Neural progenitor cell (in vitro differentiated cells): ENCODE data around the gene RBMX. TPM values are rescaled to one million over a fixed set of nuclear protein-coding genes. Genes with fewer than 3 reads are reported as not detected.
A peak's percentile ranks its signal among the peaks of the same experiment; 100 is the strongest.

Experiments
- DNase-seq: peaks from one replicate; pipeline ENCODE4 v3.0.0-alpha.2; 2016; ENCODE audit warnings: low spot score
- H2AFZ ChIP-seq: fragments of 200-600 bp; sonication (generic); replicated peaks from 2 replicates; pipeline ENCODE4 v1.6.1; 2016; ENCODE audit warnings: antibody characterized with exemption
- H3F3A ChIP-seq: fragments of 200-600 bp; sonication (generic); 2 replicates; pipeline ENCODE4 v1.6.1; 2016; ENCODE audit warnings: antibody characterized with exemption, low read depth
- H3K27ac ChIP-seq: fragments of 200-600 bp; sonication (generic); 2 replicates; pipeline ENCODE4 v1.5.1; 2016; ENCODE audit warnings: mild to moderate bottlenecking
- H3K27me3 ChIP-seq: fragments of 200-600 bp; sonication (generic); 2 replicates; pipeline ENCODE4 v1.6.1; 2016; ENCODE audit warnings: mild to moderate bottlenecking, moderate library complexity
- H3K36me3 ChIP-seq: fragments of 200-600 bp; sonication (generic); 2 replicates; pipeline ENCODE4 v1.5.1; 2016
- H3K4me1 ChIP-seq: fragments of 200-600 bp; sonication (generic); 2 replicates; pipeline ENCODE4 v1.6.1; 2016; ENCODE audit warnings: mixed run types
- H3K4me2 ChIP-seq: fragments of 200-600 bp; sonication (generic); 2 replicates; pipeline ENCODE4 v1.6.1; 2016
- H3K4me3 ChIP-seq: fragments of 200-600 bp; sonication (generic); 2 replicates; pipeline ENCODE4 v1.5.1; 2016
- H3K79me2 ChIP-seq: fragments of 200-600 bp; sonication (generic); 2 replicates; pipeline ENCODE4 v1.6.1; 2016; ENCODE audit warnings: low read depth
- H3K9ac ChIP-seq: fragments of 200-600 bp; sonication (generic); 2 replicates; pipeline ENCODE4 v1.6.1; 2016
- H3K9me3 ChIP-seq: fragments of 200-600 bp; sonication (generic); 2 replicates; pipeline ENCODE4 v1.5.1; 2016; ENCODE audit warnings: low read depth
- H4K20me1 ChIP-seq: fragments of 200-600 bp; sonication (generic); 2 replicates; pipeline ENCODE4 v1.6.1; 2016; ENCODE audit warnings: low read depth
- H3K27ac Mint-ChIP-seq: 3 replicates; pipeline ENCODE4 v1.8.0; 2021; ENCODE audit warnings: mixed read lengths
- H3K27me3 Mint-ChIP-seq: 2 replicates; pipeline ENCODE4 v1.8.0; 2022; ENCODE audit warnings: low read depth, mild to moderate bottlenecking, inconsistent platforms, moderate library complexity, mixed read lengths; ENCODE audit not compliant: insufficient read depth
- H3K36me3 Mint-ChIP-seq: 3 replicates; pipeline ENCODE4 v1.8.0; 2021; ENCODE audit warnings: mixed read lengths
- H3K4me1 Mint-ChIP-seq: 3 replicates; pipeline ENCODE4 v1.8.0; 2021; ENCODE audit warnings: mixed read lengths
- H3K4me3 Mint-ChIP-seq: 3 replicates; pipeline ENCODE4 v1.8.0; 2021; ENCODE audit warnings: mild to moderate bottlenecking, moderate library complexity, mixed read lengths
- H3K9me3 Mint-ChIP-seq: 3 replicates; pipeline ENCODE4 v1.8.0; 2020; ENCODE audit warnings: mixed read lengths
- EZH2 ChIP-seq: fragments of 200-600 bp; sonication (generic); IDR thresholded peaks from 2 replicates; pipeline ENCODE4 v1.6.1; 2017; ENCODE audit warnings: antibody characterized with exemption, mild to moderate bottlenecking, moderate library complexity
- EZH2phosphoT487 ChIP-seq: fragments of 200-600 bp; sonication (generic); IDR thresholded peaks from 2 replicates; pipeline ENCODE4 v1.6.1; 2017; ENCODE audit warnings: antibody characterized with exemption
- total RNA-seq: library from RNA; depleted of rRNA; stranded (reverse); fragments of >200 nt; gene quantifications from 2 replicates; pipeline ENCODE4 v1.2.3, GENCODE V29; 2015; ENCODE audit warnings: low replicate concordance
- TF ChIP-seq, protein P1 (sequence below): fragments of 200-600 bp; sonication (generic); IDR thresholded peaks from 2 replicates; pipeline ENCODE4 v1.5.1; 2017; ENCODE audit warnings: antibody characterized with exemption, mild to moderate bottlenecking

The RBMX gene
- total RNA-seq, 1 donor from 2014 or later = 1,287 TPM

DNA sequence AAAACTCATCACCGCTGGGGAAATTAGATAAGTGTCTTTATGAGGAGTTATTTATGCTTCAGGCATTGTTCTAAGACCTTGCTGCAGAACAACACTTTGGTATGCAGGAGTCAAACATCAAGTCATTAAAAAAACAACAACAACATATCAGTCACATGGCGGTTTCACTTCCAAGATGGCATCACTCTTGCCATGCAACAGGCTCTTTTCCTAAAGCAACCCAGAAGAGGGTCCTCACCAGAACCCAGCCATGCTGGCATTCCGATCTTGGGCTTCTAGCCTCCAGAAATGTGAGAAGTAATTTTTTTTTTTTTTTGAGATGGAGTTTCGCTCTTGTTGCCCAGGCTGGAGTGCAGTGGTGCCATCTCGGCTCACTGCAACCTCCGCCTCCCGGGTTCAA lies 8.7 kb upstream of the RBMX start:
- Histone ChIP-seq H2AFZ (no peak overlapping the region), H3K4me2 (no peak overlapping the region), H3K4me3 (no peak overlapping the region), H3K36me3 (no peaks in the 10 kb centered on the region), H3K9me3 (no peaks in the 10 kb centered on the region), H3K27ac (no peak overlapping the region), H3K79me2 (no peaks in the 10 kb centered on the region), H3K27me3 (no peaks in the 10 kb centered on the region), H3F3A (no peaks in the 10 kb centered on the region), H4K20me1 (no peaks in the 10 kb centered on the region), H3K9ac (no peak overlapping the region), H3K4me1 (no peaks in the 10 kb centered on the region)
- Mint-ChIP-seq H3K9me3 (peaks cover 7% of the 10 kb centered on the region), H3K4me1 (peaks cover 2% of the 10 kb centered on the region), H3K4me3 (no peak overlapping the region), H3K27me3 (no peaks in the 10 kb centered on the region), H3K36me3 (no peaks in the 10 kb centered on the region), H3K27ac (no peak overlapping the region)
- DNase-seq = no peak
- TF ChIP-seq EZH2 (no peak), EZH2phosphoT487 (no peak)
- TF ChIP-seq, protein P1, sequence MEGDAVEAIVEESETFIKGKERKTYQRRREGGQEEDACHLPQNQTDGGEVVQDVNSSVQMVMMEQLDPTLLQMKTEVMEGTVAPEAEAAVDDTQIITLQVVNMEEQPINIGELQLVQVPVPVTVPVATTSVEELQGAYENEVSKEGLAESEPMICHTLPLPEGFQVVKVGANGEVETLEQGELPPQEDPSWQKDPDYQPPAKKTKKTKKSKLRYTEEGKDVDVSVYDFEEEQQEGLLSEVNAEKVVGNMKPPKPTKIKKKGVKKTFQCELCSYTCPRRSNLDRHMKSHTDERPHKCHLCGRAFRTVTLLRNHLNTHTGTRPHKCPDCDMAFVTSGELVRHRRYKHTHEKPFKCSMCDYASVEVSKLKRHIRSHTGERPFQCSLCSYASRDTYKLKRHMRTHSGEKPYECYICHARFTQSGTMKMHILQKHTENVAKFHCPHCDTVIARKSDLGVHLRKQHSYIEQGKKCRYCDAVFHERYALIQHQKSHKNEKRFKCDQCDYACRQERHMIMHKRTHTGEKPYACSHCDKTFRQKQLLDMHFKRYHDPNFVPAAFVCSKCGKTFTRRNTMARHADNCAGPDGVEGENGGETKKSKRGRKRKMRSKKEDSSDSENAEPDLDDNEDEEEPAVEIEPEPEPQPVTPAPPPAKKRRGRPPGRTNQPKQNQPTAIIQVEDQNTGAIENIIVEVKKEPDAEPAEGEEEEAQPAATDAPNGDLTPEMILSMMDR = no peak

DNA sequence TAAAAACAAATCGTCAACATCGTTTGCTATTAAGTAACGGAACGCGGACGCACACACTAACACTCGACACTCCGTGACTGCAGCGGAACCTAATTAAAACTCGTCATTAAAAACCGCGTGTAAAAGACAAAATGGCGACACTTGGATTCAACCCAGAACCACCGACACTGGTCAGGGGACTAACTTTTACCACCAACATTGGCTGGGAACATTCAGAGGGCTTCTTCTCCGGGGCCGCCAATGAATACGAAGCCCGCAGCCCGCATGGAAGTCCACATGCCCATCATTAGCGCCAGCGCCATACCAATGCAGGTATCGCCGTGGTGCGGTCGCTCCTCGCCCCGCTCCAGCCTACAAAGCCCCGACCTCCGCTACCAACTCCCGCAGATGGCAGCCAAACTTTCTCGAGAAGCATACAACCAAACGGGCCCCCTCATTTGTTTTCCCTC lies 498 bp downstream of the RBMX start:
- peak overlapping the region; percentile 85 for H3K4me2 ChIP-seq
- peak; percentile 32 for DNase-seq
- H3K4me1 Mint-ChIP-seq = peaks cover 24% of the 10 kb centered on the region
- H4K20me1 ChIP-seq = peaks cover 51% of the 10 kb centered on the region
- peaks cover 24% of the 10 kb centered on the region for H3K36me3 Mint-ChIP-seq
- H2AFZ ChIP-seq = no peak overlapping the region
- peak overlapping the region; percentile 91 for H3K4me3 ChIP-seq
- peaks cover 5% of the 10 kb centered on the region for H3K27me3 Mint-ChIP-seq
- no peaks in the 10 kb centered on the region for H3K27me3 ChIP-seq
- H3K27ac Mint-ChIP-seq = peak overlapping the region; percentile 96
- H3K36me3 ChIP-seq = peaks cover 26% of the 10 kb centered on the region
- peaks cover 15% of the 10 kb centered on the region for H3K4me1 ChIP-seq
- TF ChIP-seq EZH2 (no peak), EZH2phosphoT487 (no peak)
- TF ChIP-seq, protein P1 = no peak
- peak overlapping the region; percentile 65 for H3K27ac ChIP-seq
- H3F3A ChIP-seq = peaks cover 32% of the 10 kb centered on the region
- peaks cover 9% of the 10 kb centered on the region for H3K9me3 Mint-ChIP-seq
- H3K4me3 Mint-ChIP-seq = peak overlapping the region; percentile 98
- H3K9ac ChIP-seq = peak overlapping the region; percentile 98
- H3K9me3 ChIP-seq = peaks cover 4% of the 10 kb centered on the region
- H3K79me2 ChIP-seq = peaks cover 70% of the 10 kb centered on the region

DNA sequence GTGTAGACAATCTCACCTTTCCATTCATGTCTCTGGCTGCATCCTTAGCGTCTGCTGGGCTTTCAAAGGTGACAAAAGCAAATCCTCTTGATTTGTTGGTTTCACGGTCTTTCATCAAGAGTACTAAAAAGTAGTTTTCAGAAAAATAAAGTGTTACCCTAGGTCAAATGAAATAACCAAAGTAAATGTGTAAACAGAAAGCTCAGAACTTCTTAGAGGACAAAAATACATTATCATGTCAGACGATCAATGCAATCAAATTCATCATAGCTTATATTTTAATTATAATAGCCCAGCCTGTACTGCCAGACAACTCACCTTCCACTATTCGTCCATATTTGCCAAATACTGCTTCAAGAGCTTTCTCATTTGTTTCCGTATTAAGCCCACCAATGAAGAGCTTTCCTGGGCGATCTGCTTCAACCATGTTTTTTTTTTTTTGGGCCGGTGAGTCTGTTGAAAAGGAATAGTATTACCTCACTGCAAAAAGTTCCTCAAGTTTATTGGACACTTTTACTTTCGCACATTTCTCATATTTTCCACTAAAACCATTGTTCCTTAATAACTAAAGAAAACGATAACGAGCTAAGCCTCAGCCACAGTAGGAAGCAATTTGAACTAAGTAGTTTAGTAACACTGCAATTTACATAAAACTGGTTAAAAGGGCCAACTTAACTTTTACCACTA lies 1.4 kb downstream of the RBMX start:
- Histone ChIP-seq H2AFZ (no peak overlapping the region), H3K4me2 (peak overlapping the region; percentile 85), H3K9me3 (peaks cover 4% of the 10 kb centered on the region), H3K4me3 (peak overlapping the region; percentile 91), H3K27ac (no peak overlapping the region), H4K20me1 (peaks cover 60% of the 10 kb centered on the region), H3F3A (peaks cover 38% of the 10 kb centered on the region), H3K9ac (peak overlapping the region; percentile 98), H3K36me3 (peaks cover 33% of the 10 kb centered on the region), H3K27me3 (no peaks in the 10 kb centered on the region), H3K4me1 (peaks cover 15% of the 10 kb centered on the region), H3K79me2 (peaks cover 79% of the 10 kb centered on the region)
- Mint-ChIP-seq H3K4me1 (peaks cover 21% of the 10 kb centered on the region), H3K9me3 (peaks cover 9% of the 10 kb centered on the region), H3K27me3 (peaks cover 5% of the 10 kb centered on the region), H3K27ac (peak overlapping the region; percentile 65), H3K36me3 (peaks cover 27% of the 10 kb centered on the region), H3K4me3 (peak overlapping the region; percentile 98)
- DNase-seq = no peak
- TF ChIP-seq, protein P1 = no peak
- no peak for TF ChIP-seq EZH2
- TF ChIP-seq EZH2phosphoT487 = no peak
